ENCODE data around the gene OR6K6.

Gene OR6K6

DNA sequence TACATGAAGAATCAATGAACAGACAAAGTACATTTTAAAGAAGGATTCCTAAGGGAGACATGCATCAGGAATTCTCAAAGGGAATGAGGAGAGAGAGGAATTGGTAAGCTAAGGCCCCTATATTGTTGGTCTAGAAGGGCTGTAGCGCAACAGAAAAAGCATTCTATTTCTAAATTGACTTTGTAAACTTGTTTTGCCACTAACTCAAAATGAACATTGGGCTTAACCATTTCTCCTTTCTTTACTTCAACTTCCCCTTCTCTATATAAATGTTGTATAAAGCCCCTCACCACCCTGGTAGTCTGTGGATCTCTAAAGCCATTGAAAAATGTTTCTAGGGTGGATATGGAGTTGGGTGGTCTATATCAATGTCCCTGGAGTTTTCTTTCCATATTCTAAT, 46.9 kb downstream of the OR6K6 start:
- Histone ChIP-seq H3K4me3 (ENCODE audit: low read depth, low read length) (no peak overlapping the region), H3K27ac (ENCODE audit: low read depth, low read length) (no peak overlapping the region), H3K9me3 (ENCODE audit: control insufficient read depth, insufficient read depth, low read depth, low read length) (no peaks in the 10 kb centered on the region), H3K4me1 (ENCODE audit: control insufficient read depth, insufficient read depth, low read length) (no peaks in the 10 kb centered on the region), H3K9ac (ENCODE audit: low read length) (no peak overlapping the region), H3K36me3 (ENCODE audit: control insufficient read depth, insufficient read depth, low read length) (no peaks in the 10 kb centered on the region), H3K27me3 (ENCODE audit: control insufficient read depth, insufficient read depth, low read length) (no peaks in the 10 kb centered on the region)

DNA sequence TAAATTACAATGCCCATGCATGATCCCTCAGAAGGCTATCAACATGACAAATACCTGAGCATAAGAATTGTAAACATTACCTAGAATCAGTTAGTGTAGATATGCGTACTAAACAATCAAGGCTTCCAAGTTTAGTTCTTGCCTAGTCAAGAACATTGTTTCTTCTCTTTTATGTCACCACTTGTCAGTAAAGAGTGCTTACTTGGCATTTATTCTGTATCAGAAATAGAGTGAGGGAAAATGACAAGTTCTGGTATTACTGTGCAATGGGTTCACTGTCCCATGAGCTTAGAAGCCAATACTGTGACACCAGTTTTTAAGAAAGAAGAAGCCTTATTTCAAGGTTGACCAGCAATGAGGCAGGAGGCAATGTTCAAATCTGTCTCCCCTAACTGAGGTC, 49.2 kb downstream of the OR6K6 start:
- Histone ChIP-seq H3K27me3 (ENCODE audit: control insufficient read depth, insufficient read depth, low read length) (no peaks in the 10 kb centered on the region), H3K36me3 (ENCODE audit: control insufficient read depth, insufficient read depth, low read length) (no peaks in the 10 kb centered on the region), H3K27ac (ENCODE audit: low read depth, low read length) (no peak overlapping the region), H3K4me1 (ENCODE audit: control insufficient read depth, insufficient read depth, low read length) (no peaks in the 10 kb centered on the region), H3K4me3 (ENCODE audit: low read depth, low read length) (no peak overlapping the region), H3K9me3 (ENCODE audit: control insufficient read depth, insufficient read depth, low read depth, low read length) (no peaks in the 10 kb centered on the region), H3K9ac (ENCODE audit: low read length) (no peak overlapping the region)

Data from HUES6 (cell line).